Measurements from ENCODE around the gene SIAH1. TPM values are rescaled to one million over a fixed set of nuclear protein-coding genes. Genes with fewer than 3 reads are reported as not detected.

Gene SIAH1
- total and polyA plus RNA-seq, 9 of the 15 experiments (the other 6 are each of a cell fraction or from before 2014, with no cell fraction given): 4.1 to 14.3 (median 12.5) TPM

DNA sequence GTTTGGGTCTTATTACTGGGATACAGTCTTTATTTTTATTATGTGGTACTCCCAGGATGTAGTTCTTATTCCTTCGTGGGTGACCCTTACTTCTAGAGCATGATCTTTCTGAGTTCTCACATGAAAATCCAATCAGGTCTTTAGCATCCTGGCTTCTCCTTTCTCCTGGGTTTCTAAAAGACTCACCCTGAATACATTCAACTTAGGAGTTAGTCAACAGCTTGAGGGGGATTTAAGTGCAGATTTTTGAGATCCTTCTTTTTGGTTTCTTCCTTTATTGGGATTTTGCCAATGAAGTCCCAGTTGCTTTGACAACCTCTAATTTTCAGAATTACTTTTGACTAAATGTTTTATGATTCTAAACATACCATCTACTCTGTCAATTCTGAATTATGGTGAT is 68.2 kb downstream of the SIAH1 start:
- FAIRE-seq (no peak), DNase-seq (ENCODE audit: extremely low read depth in 1 of 4, low spot score in 3 of 4) (no peak), ATAC-seq (no peak)
- Histone ChIP-seq H2AFZ (ENCODE audit: low read depth, low read length) (no peak overlapping the region), H3K36me3 (ENCODE audit: control insufficient read depth, insufficient read depth, low read length) (peaks cover 30% of the 10 kb centered on the region), H3K27me3 (ENCODE audit: control insufficient read depth in 2 of 2, insufficient read depth in 2 of 2, low read length in 2 of 2) (no peaks in the 10 kb centered on the region), H4K20me1 (replicated peaks; ENCODE audit: control insufficient read depth, insufficient read depth, low read length) (no peaks in the 10 kb centered on the region), H3K27ac (ENCODE audit: extremely low read depth, low read depth, low read length) (no peak overlapping the region), H3K4me3 (no peak overlapping the region), H3K9ac (ENCODE audit: insufficient read depth in 1 of 2, low read depth in 2 of 2, low read length in 2 of 2) (no peak overlapping the region), H3K4me1 (replicated peaks in 1 of 2; ENCODE audit: control insufficient read depth in 2 of 2, insufficient read depth in 2 of 2, low read length in 2 of 2) (no peaks in the 10 kb centered on the region), H3K79me2 (ENCODE audit: control insufficient read depth, insufficient read depth, low read length) (no peaks in the 10 kb centered on the region), H3K9me3 (replicated peaks; ENCODE audit: control insufficient read depth, insufficient read depth, low read depth, low read length) (peaks cover 5% of the 10 kb centered on the region), H3K9me1 (ENCODE audit: control insufficient read depth, insufficient read depth, low read length) (no peaks in the 10 kb centered on the region), H3K4me2 (ENCODE audit: insufficient read depth, low read length) (no peak overlapping the region)
- 79% methylated on average over 1 of the region's 1 CpG for WGBS (ENCODE audit: insufficient coverage, low coverage, missing lambda C conversion rate)
- intact Hi-C loops (cut with micrococcal nuclease): no loop called here
- ChIA-PET POLR2A (interaction anchor here (1.7 kb wide), 1 partner anchor 10 kb away, joined by 10 read pairs; no protein-coding TSS in a partner anchor), CTCF (ENCODE audit: low intra/inter-chr PET ratio) (no interaction called here)
- BruUV-seq (replicated peaks): no TSS peak
- TF ChIP-seq HDAC3 (IDR thresholded peaks at IDR 0.05; ENCODE audit: borderline replicate concordance, partially characterized antibody): no peak
- TF ChIP-seq NUFIP1 (IDR thresholded peaks at IDR 0.05; ENCODE audit: partially characterized antibody): no peak
- no peak for TF ChIP-seq JUNB (CRISPR knock-in tag; conservative IDR thresholded peaks at IDR 0.05)
- TF ChIP-seq, protein P1, sequence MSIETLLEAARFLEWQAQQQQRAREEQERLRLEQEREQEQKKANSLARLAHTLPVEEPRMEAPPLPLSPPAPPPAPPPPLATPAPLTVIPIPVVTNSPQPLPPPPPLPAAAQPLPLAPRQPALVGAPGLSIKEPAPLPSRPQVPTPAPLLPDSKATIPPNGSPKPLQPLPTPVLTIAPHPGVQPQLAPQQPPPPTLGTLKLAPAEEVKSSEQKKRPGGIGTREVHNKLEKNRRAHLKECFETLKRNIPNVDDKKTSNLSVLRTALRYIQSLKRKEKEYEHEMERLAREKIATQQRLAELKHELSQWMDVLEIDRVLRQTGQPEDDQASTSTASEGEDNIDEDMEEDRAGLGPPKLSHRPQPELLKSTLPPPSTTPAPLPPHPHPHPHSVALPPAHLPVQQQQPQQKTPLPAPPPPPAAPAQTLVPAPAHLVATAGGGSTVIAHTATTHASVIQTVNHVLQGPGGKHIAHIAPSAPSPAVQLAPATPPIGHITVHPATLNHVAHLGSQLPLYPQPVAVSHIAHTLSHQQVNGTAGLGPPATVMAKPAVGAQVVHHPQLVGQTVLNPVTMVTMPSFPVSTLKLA (conservative IDR thresholded peaks at IDR 0.05): no peak
- no peak for TF ChIP-seq HNRNPK (IDR thresholded peaks at IDR 0.05; ENCODE audit: low read depth, low read length, poor library complexity, severe bottlenecking)
- TF ChIP-seq ZKSCAN8 (CRISPR knock-in tag; IDR thresholded peaks at IDR 0.05): no peak
- TF ChIP-seq GATAD2A (IDR thresholded peaks at IDR 0.05): no peak
- TF ChIP-seq ZBED1 (IDR thresholded peaks at IDR 0.05): no peak
- TF ChIP-seq MCM5 (IDR thresholded peaks at IDR 0.05; ENCODE audit: low read depth): no peak
- no peak for TF ChIP-seq RBM17 (IDR thresholded peaks at IDR 0.05; ENCODE audit: borderline replicate concordance, low read depth, low read length)
- TF ChIP-seq, protein P2, sequence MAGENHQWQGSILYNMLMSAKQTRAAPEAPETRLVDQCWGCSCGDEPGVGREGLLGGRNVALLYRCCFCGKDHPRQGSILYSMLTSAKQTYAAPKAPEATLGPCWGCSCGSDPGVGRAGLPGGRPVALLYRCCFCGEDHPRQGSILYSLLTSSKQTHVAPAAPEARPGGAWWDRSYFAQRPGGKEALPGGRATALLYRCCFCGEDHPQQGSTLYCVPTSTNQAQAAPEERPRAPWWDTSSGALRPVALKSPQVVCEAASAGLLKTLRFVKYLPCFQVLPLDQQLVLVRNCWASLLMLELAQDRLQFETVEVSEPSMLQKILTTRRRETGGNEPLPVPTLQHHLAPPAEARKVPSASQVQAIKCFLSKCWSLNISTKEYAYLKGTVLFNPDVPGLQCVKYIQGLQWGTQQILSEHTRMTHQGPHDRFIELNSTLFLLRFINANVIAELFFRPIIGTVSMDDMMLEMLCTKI (IDR thresholded peaks at IDR 0.05; ENCODE audit: partially characterized antibody): no peak
- TF ChIP-seq E2F3 (CRISPR knock-in tag; IDR thresholded peaks at IDR 0.05): no peak
- TF ChIP-seq RBM25 (IDR thresholded peaks at IDR 0.05; ENCODE audit: low read depth, low read length, severe bottlenecking): no peak
- TF ChIP-seq ZNF77 (CRISPR knock-in tag; IDR thresholded peaks at IDR 0.05): no peak
- TF ChIP-seq, protein P3, sequence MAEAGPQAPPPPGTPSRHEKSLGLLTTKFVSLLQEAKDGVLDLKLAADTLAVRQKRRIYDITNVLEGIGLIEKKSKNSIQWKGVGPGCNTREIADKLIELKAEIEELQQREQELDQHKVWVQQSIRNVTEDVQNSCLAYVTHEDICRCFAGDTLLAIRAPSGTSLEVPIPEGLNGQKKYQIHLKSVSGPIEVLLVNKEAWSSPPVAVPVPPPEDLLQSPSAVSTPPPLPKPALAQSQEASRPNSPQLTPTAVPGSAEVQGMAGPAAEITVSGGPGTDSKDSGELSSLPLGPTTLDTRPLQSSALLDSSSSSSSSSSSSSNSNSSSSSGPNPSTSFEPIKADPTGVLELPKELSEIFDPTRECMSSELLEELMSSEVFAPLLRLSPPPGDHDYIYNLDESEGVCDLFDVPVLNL (CRISPR knock-in tag; IDR thresholded peaks at IDR 0.05; ENCODE audit: low read depth): no peak
- TF ChIP-seq PML (IDR thresholded peaks at IDR 0.05; ENCODE audit: low read length): no peak
- TF ChIP-seq SMC3 (conservative IDR thresholded peaks at IDR 0.05; ENCODE audit: insufficient read depth, low read depth, low read length): no peak
- in situ Hi-C loops (cut with MboI): no loop called here

All from K562 (cell line).